GM18868 (cell line): ENCODE data around the gene RNU1-3.
A peak's percentile ranks its signal among the peaks of the same experiment; 100 is the strongest.
"Not testable (repeated sequence)": the region's sequence is repeated elsewhere in the genome, so short reads cannot be mapped to it uniquely, and the experiment has no call there.

Source experiments
- ATAC-seq: cut with Tn5 transposase; IDR thresholded peaks from one replicate; pipeline ENCODE4 v1.9.1; 2021; ENCODE audit warnings: mild to moderate bottlenecking, moderate library complexity; ENCODE audit not compliant: unreplicated experiment

Gene RNU1-3

GRCh38 chr1:16666502-16667413, at the start of gene RNU1-3:
Gene RNU1-3, minus strand, starts transcription at chr1:16666948.
- ATAC-seq: peak; percentile 74

GRCh38 chr1:16713480-16713879, 46.7 kb upstream of the RNU1-3 start:
- not testable (repeated sequence) for ATAC-seq

GRCh38 chr1:16712984-16713383, 46.2 kb upstream of the RNU1-3 start:
- not testable (repeated sequence) for ATAC-seq

- not testable (repeated sequence) for ATAC-seq
Measured at GRCh38 chr1:16712582-16712981, 45.8 kb upstream of the RNU1-3 start.

GRCh38 chr1:16712131-16712530, 45.4 kb upstream of the RNU1-3 start:
- not testable (repeated sequence) for ATAC-seq

GRCh38 chr1:16710618-16711017, 43.9 kb upstream of the RNU1-3 start:
- not testable (repeated sequence) for ATAC-seq

- ATAC-seq: peak; percentile 56
Measured at GRCh38 chr1:16709659-16710087, 42.9 kb upstream of the RNU1-3 start.

GRCh38 chr1:16708704-16709103, 42.0 kb upstream of the RNU1-3 start:
- ATAC-seq: not testable (repeated sequence)

GRCh38 chr1:16707130-16708093, 40.7 kb upstream of the RNU1-3 start:
- not testable (repeated sequence) for ATAC-seq

GRCh38 chr1:16706302-16706701, 39.6 kb upstream of the RNU1-3 start:
- ATAC-seq: not testable (repeated sequence)

GRCh38 chr1:16704502-16705100, 37.9 kb upstream of the RNU1-3 start:
- not testable (repeated sequence) for ATAC-seq

- not testable (repeated sequence) for ATAC-seq
Measured at GRCh38 chr1:16704076-16704475, 37.3 kb upstream of the RNU1-3 start.

- not testable (repeated sequence) for ATAC-seq
Measured at GRCh38 chr1:16703602-16704001, 36.9 kb upstream of the RNU1-3 start.

- not testable (repeated sequence) for ATAC-seq
Measured at GRCh38 chr1:16703141-16703540, 36.4 kb upstream of the RNU1-3 start.

GRCh38 chr1:16702280-16702679, 35.5 kb upstream of the RNU1-3 start:
- ATAC-seq: not testable (repeated sequence)

GRCh38 chr1:16701189-16701588, 34.4 kb upstream of the RNU1-3 start:
- ATAC-seq: not testable (repeated sequence)

- ATAC-seq: not testable (repeated sequence)
Measured at GRCh38 chr1:16700138-16700895, 33.6 kb upstream of the RNU1-3 start.

GRCh38 chr1:16699440-16699839, 32.7 kb upstream of the RNU1-3 start:
- ATAC-seq: not testable (repeated sequence)

GRCh38 chr1:16697152-16697551, 30.4 kb upstream of the RNU1-3 start:
- ATAC-seq: not testable (repeated sequence)
